Activated T-helper 2 cell treated with anti-CD3 and anti-CD28 coated beads, Interferon-gamma antibody, Interleukin-2, Interleukin-4, amounts not matched to agents 10 μg/mL and 5 μg/mL and 100 μg/mL, durations not matched to agents 14 hours and 24 hours and 36 hours (primary cell): ENCODE results near the gene RNU1-4. TPM values are rescaled to one million over a fixed set of nuclear protein-coding genes. Genes with fewer than 3 reads are reported as not detected.
"Not testable (repeated sequence)": the region's sequence is repeated elsewhere in the genome, so short reads cannot be mapped to it uniquely, and the experiment has no call there.

Experiments
- DNase-seq: peaks from one replicate; pipeline ENCODE4 v3.0.0; 2021; ENCODE audit warnings: low spot score
- H3K27ac Mint-ChIP-seq: one replicate; pipeline ENCODE4 v1.8.0; 2021; ENCODE audit warnings: mixed read lengths
- H3K27me3 Mint-ChIP-seq: one replicate; pipeline ENCODE4 v1.8.0; 2021; ENCODE audit warnings: low read depth, mixed read lengths
- H3K36me3 Mint-ChIP-seq: one replicate; pipeline ENCODE4 v1.8.0; 2021; ENCODE audit warnings: low read depth, mixed read lengths
- H3K4me1 Mint-ChIP-seq: one replicate; pipeline ENCODE4 v1.8.0; 2021; ENCODE audit warnings: low read depth, mixed read lengths
- H3K4me3 Mint-ChIP-seq: one replicate; pipeline ENCODE4 v1.8.0; 2021; ENCODE audit warnings: low read depth, mild to moderate bottlenecking, moderate library complexity, mixed read lengths
- H3K9me3 Mint-ChIP-seq: one replicate; pipeline ENCODE4 v1.8.0; 2021; ENCODE audit warnings: mixed read lengths
- intact Hi-C: fragments of 100-400 bp; cut with micrococcal nuclease; formaldehyde crosslinking; loops from one replicate; pipeline ENCODE4 v1.15.1; 2023
- total RNA-seq: library from RNA; stranded (reverse); gene quantifications from 2 replicates; pipeline ENCODE4 v1.2.3, GENCODE V29; 2022

The RNU1-4 gene
- total RNA-seq, 1 donor from 2014 or later: 2,369 TPM

GRCh38 chr1:16702280-16702679 lies 38.0 kb upstream of the RNU1-4 start:
- intact Hi-C loops, H3K27ac Mint-ChIP-seq, H3K9me3 Mint-ChIP-seq, H3K4me1 Mint-ChIP-seq, H3K36me3 Mint-ChIP-seq, H3K4me3 Mint-ChIP-seq, DNase-seq, H3K27me3 Mint-ChIP-seq: not testable (repeated sequence)

- H3K27ac Mint-ChIP-seq, H3K4me3 Mint-ChIP-seq, H3K9me3 Mint-ChIP-seq, H3K27me3 Mint-ChIP-seq, DNase-seq, intact Hi-C loops, H3K4me1 Mint-ChIP-seq, H3K36me3 Mint-ChIP-seq: not testable (repeated sequence)
Observed at GRCh38 chr1:16703141-16703540, 37.2 kb upstream of the RNU1-4 start.

DNA sequence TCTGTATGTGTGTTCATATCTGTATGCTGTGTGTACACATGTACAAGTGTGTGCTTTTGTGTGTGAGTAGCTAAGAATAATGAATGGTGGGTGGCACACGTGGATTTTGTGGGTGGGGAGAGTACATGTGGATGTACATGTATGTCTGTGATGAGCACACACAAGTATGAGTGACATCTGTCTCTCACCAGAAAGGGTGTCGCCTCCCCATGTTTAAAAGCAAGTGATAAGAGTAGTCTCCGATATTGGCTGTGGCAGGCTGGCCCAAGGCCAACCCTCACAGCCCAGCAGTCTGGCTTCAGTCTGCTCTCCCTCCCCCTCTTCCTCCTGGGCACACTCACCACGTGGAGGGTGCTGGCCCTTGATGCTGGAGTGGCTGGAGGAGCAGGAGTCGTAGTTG lies 36.7 kb upstream of the RNU1-4 start:
- H3K27me3 Mint-ChIP-seq, H3K36me3 Mint-ChIP-seq: not testable (repeated sequence)

GRCh38 chr1:16704076-16704475 lies 36.2 kb upstream of the RNU1-4 start:
- H3K27me3 Mint-ChIP-seq, H3K36me3 Mint-ChIP-seq, H3K4me3 Mint-ChIP-seq, DNase-seq, H3K4me1 Mint-ChIP-seq, H3K27ac Mint-ChIP-seq, H3K9me3 Mint-ChIP-seq, intact Hi-C loops: not testable (repeated sequence)

More for the DNA sequence above, 36.7 kb upstream of the RNU1-4 start:
- intact Hi-C loops, DNase-seq, H3K27ac Mint-ChIP-seq, H3K4me3 Mint-ChIP-seq, H3K9me3 Mint-ChIP-seq, H3K4me1 Mint-ChIP-seq: not testable (repeated sequence)

- H3K27ac Mint-ChIP-seq, H3K9me3 Mint-ChIP-seq, intact Hi-C loops, H3K27me3 Mint-ChIP-seq, H3K36me3 Mint-ChIP-seq, DNase-seq, H3K4me1 Mint-ChIP-seq, H3K4me3 Mint-ChIP-seq: not testable (repeated sequence)
Observed at GRCh38 chr1:16704502-16705100, 35.7 kb upstream of the RNU1-4 start.

- intact Hi-C loops: not testable (repeated sequence)
Observed at GRCh38 chr1:16706302-16706701, 34.0 kb upstream of the RNU1-4 start.

GRCh38 chr1:16707130-16708093 lies 32.9 kb upstream of the RNU1-4 start:
- DNase-seq, H3K9me3 Mint-ChIP-seq, H3K36me3 Mint-ChIP-seq, H3K4me1 Mint-ChIP-seq, H3K4me3 Mint-ChIP-seq, H3K27ac Mint-ChIP-seq, intact Hi-C loops, H3K27me3 Mint-ChIP-seq: not testable (repeated sequence)

More at GRCh38 chr1:16706302-16706701, 34.0 kb upstream of the RNU1-4 start:
- not testable (repeated sequence) for DNase-seq, H3K27ac Mint-ChIP-seq, H3K4me3 Mint-ChIP-seq, H3K36me3 Mint-ChIP-seq, H3K27me3 Mint-ChIP-seq, H3K4me1 Mint-ChIP-seq, H3K9me3 Mint-ChIP-seq

DNA sequence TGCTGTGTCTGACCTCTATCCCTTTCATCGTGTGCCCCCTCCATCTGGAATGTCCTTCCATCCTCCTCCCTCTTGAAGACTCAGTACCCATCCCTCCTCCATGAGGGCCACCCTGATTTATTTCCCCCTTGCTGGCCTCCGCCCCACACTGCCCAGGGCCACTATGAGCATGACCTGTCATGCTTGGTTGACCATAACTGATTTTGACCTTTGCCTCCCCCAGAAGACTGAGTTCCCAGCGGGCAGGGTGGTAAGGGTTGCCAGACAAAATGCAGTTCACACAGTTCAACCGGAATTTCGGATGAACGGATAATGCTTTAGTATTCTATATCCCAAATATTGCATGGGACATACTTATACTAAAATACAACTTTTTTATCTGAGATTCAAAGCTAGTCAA lies 31.6 kb upstream of the RNU1-4 start:
- H3K27me3 Mint-ChIP-seq, H3K36me3 Mint-ChIP-seq, H3K4me3 Mint-ChIP-seq, H3K9me3 Mint-ChIP-seq, DNase-seq, H3K27ac Mint-ChIP-seq, intact Hi-C loops, H3K4me1 Mint-ChIP-seq: not testable (repeated sequence)

DNA sequence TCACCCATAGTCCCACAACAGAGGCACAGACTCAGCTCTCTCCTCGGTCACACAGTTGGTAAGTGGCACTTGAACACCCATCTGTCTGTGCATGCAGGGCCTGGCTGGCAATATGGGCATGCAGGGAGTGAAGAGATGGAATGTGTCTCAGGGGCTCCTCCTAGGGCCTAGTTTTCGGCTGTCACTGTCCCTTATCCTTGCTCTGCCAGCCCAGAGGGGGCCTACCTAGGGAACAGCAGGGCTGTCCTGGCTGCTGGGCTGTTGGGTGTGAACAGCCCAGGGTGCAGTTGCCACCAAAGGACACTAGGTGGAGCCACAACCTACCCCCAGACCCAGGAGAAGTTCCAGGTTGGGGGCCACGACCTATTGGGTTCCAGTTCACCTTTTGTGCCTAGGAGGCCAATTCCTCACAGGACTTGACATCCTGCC lies 30.6 kb upstream of the RNU1-4 start:
- DNase-seq, H3K27ac Mint-ChIP-seq, H3K27me3 Mint-ChIP-seq, H3K4me3 Mint-ChIP-seq, H3K36me3 Mint-ChIP-seq, intact Hi-C loops, H3K9me3 Mint-ChIP-seq, H3K4me1 Mint-ChIP-seq: not testable (repeated sequence)

DNA sequence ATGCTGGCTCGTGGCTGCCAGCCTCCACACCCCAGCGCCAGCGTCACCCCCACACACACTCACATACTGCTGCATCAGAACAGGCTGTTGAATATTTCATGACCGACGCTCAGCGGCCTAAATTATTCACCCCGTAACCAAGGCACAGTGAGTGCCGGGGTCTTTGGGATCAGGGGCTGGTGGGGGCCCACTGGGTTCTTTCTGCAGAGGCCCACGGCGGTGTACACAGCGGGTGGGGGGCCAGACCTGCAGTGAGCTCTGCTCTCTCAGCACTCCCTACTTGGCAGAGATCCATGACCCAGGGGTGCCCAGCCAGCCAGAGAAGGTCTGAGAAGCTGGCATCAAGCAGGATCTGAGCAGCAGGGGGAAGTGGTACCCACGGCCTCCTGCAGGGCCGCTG lies 29.7 kb upstream of the RNU1-4 start:
- H3K27me3 Mint-ChIP-seq, H3K9me3 Mint-ChIP-seq, intact Hi-C loops: not testable (repeated sequence)

DNA sequence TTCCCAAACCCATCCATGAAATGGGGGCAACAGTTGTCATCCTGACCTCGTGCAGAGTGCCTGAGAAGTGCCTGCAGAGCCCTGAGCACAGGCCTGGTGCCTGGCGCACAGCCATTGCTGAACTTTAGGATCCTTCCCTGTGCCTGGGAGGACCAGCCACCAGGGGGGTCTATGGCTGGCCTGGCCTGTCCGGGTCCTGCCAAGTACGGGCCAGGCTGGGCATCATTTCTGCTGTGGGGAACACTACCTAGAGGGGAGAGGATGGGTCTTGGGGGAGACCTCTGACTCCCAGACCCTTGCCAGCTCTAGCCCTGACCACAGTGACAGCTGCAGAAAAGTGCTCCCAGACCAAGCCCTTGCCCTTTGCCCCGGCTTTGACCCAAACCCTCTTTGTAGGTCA lies 28.2 kb upstream of the RNU1-4 start:
- H3K9me3 Mint-ChIP-seq, H3K4me1 Mint-ChIP-seq, DNase-seq, H3K36me3 Mint-ChIP-seq, H3K27ac Mint-ChIP-seq, H3K4me3 Mint-ChIP-seq, intact Hi-C loops: not testable (repeated sequence)
- peaks cover 12% of the 10 kb centered on the region for H3K27me3 Mint-ChIP-seq

More for the DNA sequence above, 29.7 kb upstream of the RNU1-4 start:
- not testable (repeated sequence) for H3K36me3 Mint-ChIP-seq, H3K4me1 Mint-ChIP-seq, H3K4me3 Mint-ChIP-seq, DNase-seq, H3K27ac Mint-ChIP-seq

DNA sequence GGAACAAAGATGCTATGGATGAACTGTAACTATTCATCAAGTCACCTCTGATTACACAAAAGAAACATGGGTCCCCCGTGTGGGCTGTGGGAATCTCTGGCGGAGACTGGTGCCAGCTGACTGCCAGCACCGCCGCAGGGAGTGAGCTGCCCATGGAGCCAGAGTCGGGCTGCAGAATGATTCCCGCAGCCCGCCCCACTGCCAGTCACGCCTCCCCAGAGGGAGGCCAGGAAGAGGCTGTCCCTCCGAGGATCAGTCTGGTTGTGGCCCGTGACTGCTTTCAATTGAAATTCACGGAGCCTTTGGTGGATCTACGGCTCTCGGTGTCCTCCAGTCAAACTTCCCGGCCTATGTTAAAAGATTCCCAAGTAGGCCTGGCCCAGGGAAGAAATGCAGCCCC lies 27.7 kb upstream of the RNU1-4 start:
- H3K36me3 Mint-ChIP-seq, H3K27ac Mint-ChIP-seq, intact Hi-C loops, H3K4me3 Mint-ChIP-seq, H3K9me3 Mint-ChIP-seq, DNase-seq, H3K4me1 Mint-ChIP-seq: not testable (repeated sequence)
- H3K27me3 Mint-ChIP-seq: peaks cover 14% of the 10 kb centered on the region

GRCh38 chr1:16712984-16713383 lies 27.3 kb upstream of the RNU1-4 start:
- H3K27ac Mint-ChIP-seq, H3K9me3 Mint-ChIP-seq, H3K36me3 Mint-ChIP-seq, DNase-seq, H3K4me1 Mint-ChIP-seq, intact Hi-C loops, H3K4me3 Mint-ChIP-seq: not testable (repeated sequence)
- H3K27me3 Mint-ChIP-seq: peaks cover 14% of the 10 kb centered on the region
